ENCODE results near the gene COL18A1.
"Not testable (repeated sequence)": the region's sequence is repeated elsewhere in the genome, so short reads cannot be mapped to it uniquely, and the experiment has no call there.

The COL18A1 gene

DNA sequence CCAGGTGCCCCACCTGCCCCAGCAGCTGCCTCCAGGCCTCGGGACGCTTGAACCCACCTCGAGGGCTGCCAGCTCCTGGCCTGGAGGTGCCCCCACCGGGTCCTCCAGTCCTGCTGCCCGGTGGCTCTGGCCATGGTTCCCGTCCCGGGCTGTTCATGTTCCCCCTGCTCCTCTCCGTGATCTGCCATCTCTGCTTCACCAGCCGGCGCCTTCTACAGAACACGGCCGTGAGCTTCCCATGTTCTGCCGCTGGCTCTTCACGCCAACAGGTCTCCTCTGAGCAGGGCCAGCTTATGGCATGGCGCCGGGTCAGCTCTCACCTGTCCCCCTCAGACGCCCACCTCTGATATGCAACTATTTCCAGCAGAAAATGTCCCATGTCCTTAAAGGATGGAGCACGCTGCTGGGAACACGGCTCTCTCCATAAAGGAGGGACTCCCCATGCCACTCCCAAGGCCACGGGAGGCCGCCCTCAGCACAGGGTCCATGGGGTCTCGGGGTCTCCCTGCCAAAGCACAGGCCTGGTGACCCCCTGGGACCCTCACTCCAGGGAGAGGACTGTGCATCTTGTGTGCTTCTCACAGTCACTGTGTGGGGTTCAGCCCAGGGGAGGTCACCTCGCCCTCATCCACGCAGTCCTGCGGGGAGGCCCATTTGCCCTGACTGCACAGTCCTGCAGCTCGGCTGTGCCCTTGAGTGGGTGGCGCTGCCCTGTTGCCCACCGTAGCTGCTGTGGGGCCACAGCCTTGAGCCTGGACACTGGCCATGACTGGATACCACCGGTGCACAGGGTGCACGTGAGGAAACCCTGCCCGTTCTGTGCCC is 36.7 kb downstream of the COL18A1 start:
- DNase-seq (ENCODE audit: low read depth), result no peak

DNA sequence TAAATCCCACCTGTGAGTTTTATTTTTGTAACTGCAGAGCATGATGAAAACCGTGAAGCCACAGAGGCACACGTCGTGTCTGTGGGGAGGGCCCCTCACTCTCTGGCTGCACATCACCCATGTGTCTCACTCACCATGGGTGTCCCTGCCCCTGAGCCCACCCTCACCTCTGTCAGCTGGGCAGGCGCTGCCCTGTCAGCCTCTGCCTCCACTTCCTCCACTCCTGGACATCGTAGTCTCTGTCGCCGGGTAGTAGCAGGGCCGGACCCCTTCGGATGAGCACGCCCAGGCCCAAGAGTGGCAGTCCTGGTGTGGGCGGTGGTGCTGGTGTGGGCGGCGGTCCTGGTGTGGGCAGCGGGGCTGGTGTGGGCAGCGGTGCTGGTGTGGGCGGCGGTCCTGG is 37.3 kb downstream of the COL18A1 start:
- DNase-seq (ENCODE audit: low read depth), result no peak

DNA sequence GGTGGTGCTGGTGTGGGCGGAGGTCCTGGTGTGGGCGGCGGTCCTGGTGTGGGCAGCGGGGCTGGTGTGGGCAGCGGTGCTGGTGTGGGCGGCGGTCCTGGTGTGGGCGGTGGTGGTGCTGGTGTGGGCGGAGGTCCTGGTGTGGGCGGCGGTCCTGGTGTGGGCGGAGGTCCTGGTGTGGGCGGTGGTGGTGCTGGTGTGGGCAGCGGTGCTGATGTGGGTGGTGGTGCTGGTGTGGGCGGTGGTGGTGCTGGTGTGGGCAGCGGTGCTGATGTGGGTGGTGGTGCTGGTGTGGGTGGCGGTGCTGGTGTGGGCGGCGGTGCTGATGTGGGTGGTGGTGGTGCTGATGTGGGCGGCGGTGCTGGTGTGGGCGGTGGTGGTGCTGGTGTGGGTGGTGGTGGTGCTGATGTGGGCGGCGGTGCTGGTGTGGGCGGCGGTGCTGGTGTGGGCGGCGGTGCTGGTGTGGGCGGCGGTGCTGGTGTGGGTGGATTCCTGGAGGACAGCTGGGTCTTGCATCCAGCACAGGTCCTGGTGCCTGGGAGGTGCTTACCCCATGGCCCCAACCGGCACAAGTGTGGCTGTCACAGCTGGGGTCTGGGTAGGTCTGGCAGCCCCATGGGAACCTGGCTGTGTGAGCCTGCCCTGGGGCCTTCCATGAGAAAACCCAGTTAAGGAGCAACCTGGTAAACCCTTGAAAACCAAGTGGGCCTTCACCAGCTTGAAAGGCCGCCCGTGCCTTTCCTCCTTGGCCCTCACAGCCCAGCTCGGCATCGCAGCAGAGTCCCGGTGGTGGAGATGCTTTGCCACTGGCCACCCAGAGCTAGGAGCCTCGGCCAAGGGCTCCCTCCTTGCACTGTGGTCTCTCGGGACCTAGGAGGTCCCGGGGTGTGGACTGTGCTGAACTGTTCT is 38.0 kb downstream of the COL18A1 start:
- not testable (repeated sequence) for DNase-seq (ENCODE audit: low read depth)

DNA sequence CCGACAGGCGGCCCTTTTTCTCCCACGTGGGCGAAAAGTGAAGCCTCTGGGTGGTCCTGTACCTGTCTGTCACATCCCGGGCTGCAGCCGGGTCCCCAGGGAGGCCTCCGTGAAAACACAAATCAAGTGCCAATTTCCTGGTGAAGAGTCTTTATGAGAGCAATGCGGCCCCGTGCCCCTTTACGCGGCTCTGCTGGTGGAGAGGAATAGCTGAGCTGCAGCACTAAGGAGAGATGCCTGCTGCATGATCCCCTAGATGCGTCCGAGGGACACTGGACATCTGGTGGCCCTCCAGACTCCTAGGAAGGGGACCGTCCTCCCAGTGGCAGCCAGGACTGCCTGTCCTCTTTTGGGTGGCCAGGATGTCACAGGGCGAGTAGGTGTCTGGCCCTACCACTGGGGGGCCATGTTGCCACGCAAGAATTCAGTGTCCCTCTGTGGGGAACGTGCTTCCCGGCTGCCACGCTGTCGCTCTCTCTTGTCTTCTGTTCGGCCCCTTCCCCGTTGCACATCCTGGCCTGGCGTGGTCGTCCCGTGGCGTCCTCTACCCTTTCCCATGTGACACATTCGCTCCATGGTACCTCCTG is 38.7 kb downstream of the COL18A1 start:
- no peak for DNase-seq (ENCODE audit: low read depth)

DNA sequence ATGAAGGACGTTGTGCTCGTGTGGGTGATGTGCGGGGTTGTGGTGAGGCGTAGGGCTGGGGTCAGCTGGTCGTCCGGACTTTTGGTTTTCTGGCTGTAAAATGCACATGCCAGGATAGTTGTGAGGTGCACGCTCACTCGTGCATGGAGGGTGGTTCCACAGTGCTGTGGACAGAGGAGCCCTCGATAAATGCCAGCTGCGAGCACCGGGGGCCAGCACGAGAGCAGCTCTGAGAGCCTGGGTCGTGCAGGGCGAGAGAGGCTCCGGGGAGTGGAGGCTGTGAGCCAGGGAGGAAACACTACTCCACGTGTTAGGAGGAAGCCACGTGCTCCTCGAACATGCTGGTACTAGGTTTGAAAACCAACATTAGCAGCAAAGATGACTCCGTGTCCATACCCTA is 39.4 kb downstream of the COL18A1 start:
- DNase-seq (ENCODE audit: low read depth), result no peak

DNA sequence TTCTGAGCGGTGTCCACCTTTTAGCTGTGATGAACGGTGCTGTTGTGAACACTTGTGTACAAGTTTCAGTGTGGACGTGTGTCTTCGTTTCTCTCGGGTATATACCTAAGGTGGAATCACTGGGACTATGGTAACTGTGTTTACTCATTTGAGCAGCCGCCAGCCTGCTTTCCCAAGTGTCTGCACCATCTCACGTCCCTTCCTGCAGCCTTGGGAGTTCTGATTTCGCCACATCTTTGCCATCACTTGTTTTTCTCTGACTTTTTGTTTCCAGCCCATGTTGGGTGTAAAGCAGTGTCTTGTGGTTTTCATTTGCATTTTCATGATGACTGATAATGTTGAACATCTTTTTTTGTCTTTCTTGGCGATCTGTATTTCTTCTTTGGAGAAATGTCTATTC is 40.4 kb downstream of the COL18A1 start:
- DNase-seq (ENCODE audit: low read depth), result no peak

DNA sequence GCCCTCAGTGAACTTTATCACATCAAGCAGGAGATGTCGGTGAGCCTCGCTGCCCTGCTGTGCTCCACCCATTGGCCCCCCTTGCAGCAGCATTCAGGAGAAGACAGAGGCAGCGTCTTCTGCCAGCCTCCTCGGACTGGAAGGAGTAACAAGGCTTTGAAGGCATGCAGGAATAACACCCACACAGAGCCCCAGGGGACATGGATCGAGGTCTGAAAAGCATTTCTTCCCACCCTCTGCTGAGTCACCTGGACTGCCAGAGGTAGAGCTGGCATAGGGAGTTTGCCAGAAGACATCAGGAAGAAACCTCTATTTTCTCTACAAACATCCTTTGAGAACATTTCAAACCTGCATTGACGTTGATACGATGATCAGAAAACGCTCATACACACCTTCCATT is 42.9 kb downstream of the COL18A1 start:
- DNase-seq (ENCODE audit: low read depth), result no peak

DNA sequence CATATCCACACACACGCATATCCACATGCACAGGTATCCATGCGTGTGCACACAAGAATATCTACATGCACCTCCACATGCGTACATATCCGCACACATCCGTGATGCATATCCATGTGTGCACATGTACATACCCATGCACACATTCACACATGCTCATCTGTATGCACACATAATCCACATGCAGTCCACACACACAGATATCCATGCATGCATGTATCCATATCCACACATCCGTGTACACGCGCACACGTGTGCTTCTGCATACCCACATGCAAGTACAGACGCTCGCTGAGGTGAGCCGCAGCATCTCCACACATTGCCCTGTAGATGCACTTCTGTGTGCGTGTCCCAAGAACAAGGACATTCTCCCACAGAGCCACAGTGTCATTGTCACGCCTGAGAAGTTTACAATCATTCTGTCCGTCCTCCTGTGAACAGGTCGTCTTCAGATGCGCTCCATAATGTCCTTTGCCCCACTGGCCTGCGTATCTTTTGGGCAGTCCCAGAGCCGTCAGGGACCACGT is 43.4 kb downstream of the COL18A1 start:
- no peak for DNase-seq (ENCODE audit: low read depth)

DNA sequence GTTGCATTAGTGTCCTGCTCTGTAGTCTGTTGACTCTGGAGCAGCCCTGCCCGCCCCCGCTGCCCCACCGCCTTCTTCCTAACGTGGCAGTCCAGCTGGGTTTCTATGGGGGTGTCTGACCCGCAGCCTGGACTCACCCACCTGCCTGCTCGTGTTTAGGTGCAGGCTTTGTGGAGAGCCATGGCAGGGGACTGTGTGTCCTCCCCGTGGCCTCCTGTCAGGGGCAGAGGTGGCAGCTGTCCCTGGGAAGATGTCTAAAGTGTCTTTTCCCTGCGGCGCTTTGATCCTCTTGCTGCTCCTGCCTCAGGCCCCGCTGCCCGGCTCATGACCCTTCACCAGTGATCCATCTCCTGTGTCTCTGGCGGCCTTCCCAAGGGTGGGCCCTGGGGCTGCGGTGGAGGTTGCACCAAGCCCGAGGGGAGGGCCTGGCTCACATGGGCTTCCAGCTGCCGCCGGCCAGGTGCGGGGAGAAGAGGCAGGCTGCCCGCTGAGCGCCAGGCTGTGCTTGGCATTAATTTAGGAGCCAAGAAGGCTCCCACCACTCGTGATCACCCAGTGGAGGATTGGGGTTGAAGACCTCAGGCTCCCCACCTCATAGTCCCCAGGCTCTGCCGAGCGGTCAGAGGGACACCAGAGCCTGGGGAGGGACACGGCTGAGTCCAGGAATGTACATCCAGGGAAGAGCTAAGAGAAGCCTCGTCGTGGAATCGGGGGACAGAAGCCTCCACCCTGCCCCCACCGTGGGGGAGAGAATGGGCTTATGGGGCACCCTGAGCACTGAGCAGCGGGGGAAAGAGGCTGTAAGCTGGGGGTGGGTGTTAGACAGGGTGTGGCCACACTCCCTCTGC is 44.1 kb downstream of the COL18A1 start:
- no peak for DNase-seq (ENCODE audit: low read depth)

DNA sequence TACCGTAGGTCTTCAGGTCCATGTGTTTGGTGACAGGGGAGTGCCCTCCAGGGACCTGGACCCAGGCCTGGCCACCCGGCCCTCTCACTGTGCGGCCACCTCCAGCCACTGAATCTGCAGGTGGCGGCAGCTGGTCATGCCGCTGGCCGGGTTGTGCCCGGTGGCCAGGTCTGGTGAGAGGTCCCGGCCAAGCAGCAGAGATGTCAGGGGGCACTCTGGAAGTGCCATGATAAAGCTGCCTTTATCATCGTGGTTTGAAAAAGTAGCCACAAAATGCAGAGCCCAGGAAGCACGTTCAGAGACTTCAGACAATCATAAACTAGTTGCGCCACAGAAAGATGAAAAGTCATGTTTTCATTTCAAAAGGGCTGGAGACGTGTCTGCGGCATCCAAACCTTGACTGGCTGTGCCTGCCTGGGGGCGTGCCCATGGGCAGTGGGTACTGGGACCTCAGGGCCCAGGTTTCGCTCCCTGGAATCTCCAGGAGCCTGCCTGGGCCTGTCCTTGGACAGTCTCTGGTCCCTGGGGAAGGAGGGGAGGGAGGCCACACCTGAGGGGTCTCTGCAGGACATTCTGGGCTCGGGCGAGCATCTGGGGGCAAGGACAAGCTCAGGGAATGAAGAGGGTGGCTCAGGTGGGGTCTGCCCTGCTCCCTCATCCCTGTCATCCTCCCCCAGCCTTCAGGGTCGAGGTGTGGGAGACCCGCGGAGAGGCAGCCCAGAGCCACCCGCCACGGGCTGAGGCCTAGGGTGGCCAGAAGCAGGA is 44.9 kb downstream of the COL18A1 start:
- no peak for DNase-seq (ENCODE audit: low read depth)

DNA sequence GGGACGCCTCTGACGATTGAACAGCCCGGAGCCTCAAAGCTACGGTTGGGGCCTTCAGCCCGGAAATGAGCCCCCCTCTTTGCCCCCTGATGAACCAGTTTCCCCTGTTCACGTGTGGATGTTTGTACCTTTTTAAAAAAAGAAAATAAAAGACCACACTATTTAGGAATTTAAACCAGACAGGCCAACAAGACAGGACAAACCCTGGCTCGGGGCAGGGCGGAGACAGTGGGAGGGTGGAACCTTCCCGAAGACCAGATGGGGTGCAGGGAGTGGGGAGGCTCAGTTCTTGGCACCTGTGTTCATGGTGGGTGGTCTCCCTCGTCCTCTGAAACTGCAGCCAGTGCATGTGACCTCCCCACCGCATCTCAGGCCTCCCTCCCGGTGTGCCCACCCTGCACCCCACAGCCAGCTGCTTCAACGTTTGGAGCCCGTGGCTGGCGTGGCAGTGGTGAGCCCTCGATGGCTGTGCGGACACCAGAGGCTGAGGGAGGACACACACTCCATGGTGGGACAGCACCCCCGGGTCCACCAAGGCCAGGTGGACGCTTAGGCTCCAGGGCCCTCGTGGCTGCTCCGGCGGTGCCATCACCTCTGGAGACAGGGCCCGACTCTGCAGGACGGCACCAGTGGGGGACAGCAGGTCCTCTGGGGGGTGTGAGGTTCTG is 45.6 kb downstream of the COL18A1 start:
- DNase-seq (ENCODE audit: low read depth), result no peak

DNA sequence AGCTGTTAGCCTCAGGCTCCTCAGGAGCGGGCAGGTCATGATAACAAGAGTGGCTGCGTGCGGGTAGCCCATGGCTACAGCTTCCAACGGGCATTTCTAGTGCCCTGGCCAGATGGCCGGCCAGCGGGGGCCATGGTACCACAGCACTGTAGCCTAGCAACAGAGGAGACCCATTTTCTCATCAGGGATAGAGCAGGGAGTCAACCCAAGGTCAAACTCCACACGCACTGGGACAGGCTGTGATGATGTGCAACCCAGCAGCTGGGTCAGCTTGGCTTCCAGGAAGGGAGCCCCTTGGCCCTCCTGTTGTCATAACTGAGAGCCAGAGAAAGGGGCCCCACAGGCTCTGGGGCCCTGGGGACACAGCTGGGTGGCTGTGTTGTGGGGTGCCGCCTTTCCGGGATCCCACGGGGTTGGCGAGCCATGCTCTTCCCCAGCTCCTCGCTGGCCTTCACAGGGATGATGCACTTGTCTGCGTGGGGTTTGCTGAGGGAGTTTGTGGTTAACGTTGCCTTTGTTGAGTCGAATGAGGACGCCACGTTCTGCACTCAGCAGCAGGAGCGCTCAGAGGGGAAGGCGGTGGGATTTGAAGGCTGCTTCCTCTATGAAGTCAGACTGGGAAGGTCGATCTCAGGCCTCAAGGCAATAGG is 46.3 kb downstream of the COL18A1 start:
- no peak for DNase-seq (ENCODE audit: low read depth)

DNA sequence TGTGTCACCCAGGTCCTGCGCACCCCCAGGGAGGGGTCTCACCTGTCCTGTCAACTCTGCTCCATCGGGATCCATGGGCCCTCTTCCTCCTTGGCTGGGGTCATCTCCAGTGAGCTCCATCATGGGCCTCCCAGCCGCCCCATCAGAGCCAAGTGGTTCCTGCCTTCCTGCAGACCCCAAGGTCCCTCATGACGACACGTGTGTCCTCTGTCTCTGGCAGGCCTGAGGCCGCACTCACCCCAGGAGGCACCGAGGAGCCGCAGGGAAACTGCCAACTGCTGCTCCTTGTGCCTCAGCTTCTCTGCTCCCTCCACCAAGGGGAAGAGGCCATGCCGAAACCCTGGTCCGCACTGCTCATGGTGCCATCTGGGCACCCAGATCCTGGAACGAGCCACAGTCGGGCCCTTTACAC is 46.8 kb downstream of the COL18A1 start:
- no peak for DNase-seq (ENCODE audit: low read depth)

DNA sequence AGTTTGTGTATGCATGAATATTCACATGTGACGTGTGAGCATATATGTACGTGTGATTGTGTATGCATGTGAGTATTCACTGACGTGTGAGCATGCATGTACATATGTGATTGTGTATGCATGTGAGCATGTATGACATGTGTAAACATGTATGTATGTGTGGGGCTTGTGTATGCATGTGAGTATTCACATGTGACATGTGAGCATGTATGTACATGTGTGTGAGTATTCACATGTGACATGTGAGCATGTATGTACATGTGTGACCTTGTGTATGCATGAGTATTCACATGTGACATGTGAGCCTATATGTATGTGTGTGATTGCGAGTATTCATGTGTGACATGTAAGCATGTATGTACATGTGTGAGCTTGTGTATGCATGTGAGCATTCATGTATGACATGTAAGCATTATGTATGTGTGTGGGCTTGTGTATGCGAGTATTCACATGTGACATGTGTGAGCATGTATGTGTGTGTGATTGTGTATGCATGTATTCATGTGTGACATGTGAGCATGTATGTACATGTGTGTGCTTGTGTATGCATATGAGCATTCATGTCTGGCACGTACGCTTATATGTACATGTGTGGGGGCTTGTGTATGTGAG is 47.8 kb downstream of the COL18A1 start:
- no peak for DNase-seq (ENCODE audit: low read depth)

DNA sequence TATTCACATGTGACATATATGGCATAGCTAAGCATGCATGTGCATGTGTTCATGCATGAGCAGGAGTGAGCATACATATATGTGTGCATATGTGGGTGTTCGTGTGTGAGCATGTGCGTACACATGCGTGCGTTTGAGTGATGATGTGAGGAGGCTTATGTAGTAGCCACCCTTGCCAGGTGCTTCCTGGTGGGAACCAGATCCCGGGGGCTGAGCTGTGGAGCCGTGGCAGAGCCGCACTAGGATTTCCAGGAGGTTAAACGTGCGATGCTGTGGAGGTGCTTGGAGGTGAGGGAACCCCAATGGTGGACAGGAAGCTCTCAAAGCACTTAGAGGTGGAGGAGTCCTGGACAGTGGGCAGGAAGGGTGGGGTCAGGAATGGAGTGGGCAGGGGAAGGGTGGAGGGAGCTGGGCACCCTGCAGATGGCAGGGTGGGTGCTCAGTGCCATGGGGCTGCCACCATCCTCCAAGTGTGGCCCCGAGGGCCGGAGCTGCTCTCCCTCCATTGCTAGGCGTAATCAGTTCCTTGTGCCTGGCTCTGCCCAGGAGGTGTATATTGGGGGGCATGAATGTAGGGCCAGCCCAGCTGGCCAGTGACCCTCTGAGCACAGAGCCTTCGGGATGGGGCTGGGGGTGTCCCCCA is 48.5 kb downstream of the COL18A1 start:
- no peak for DNase-seq (ENCODE audit: low read depth)

DNA sequence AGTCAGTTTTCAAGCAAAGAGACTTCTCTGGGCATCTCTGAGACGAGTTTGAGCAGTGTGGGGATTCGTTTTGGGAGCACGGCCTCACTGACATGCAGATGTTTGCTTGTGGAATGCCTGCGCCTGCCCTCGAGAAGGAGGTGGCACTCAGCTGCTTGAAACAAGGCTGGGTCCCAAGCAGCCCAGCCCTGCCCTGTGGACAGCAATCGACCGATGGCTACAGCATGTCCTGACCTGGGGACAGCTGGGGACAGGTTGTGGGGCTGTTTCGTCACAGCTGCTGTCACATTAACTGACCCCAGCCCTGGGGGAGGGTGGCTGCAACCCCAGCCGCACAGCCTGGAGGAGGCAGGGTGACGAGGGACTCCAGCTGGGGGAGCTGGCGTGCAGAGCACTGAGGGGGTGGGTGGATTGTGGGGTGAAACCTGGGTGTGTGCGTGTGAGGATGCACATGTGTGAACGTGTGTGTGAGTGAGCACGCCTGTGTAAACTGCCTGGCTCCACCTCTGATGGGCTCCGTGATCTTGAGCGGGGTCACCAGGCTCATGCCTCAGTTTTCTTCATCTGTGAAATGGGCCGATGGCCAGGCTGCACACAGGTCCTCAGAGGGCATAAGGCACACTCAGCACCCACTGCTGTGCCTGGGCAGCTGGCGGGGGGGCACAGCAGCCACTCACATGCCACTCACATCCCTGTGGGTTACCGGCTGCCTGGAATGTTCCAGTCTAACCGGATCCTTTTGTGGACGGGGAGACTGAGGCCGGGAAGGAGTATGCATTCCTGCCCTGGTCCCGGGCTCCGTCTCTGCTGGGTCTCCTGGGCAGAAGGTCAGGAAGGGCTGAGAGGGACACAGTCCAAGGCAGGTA is 49.3 kb downstream of the COL18A1 start:
- DNase-seq (ENCODE audit: low read depth), result no peak

DNA sequence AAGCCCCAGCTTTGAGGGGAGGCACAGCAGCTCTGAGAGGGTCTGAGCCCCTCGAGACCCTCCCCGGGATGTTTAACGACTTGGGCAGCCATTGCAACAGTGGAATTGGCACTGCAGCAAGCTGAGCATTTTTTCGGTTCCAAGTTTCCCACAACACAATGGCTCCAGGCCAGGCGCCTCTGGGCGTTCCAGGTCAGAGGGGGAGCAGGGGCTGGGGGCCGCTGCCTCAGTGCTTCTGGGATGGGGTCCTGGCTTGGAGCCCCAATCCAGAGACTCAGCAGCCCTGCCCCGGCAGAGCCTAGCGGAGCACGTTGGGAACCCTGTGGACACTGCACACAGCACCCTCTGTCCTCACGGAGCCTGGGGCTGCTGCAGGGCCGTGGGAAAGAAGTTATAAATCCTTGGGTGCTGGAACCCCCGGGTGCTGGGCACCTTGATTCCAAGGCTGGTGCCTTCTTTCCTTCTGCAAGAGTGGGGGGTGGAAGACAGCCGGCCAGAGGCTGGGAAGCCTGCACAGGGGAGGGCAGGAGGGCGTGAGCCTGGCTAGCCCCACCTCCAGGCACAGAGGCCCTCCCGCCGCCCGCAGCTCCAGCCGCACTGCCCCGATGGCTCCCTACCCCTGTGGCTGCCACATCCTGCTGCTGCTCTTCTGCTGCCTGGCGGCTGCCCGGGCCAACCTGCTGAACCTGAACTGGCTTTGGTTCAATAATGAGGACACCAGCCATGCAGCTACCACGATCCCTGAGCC is 50.1 kb downstream of the COL18A1 start:
- DNase-seq (ENCODE audit: low read depth), result no peak

All from stimulated activated CD8-positive, alpha-beta memory T cell treated with anti-CD3 and anti-CD28 coated beads, Interleukin-15, amount 100 ng/mL, for 1 hour (primary cell).